IPS-15b (cell line): ENCODE data around the gene PEAK1.
"Not testable (repeated sequence)": the region's sequence is repeated elsewhere in the genome, so short reads cannot be mapped to it uniquely, and the experiment has no call there.

Experiments
- H3K27me3 ChIP-seq: one replicate; pipeline ENCODE4 v1.6.1; 2013; ENCODE audit warnings: low read length; ENCODE audit not compliant: control insufficient read depth, insufficient read depth
- H3K36me3 ChIP-seq: one replicate; pipeline ENCODE4 v1.6.1; 2013; ENCODE audit warnings: low read length; ENCODE audit not compliant: control insufficient read depth, insufficient read depth
- H3K4me1 ChIP-seq: one replicate; pipeline ENCODE4 v1.6.1; 2013; ENCODE audit warnings: mild to moderate bottlenecking, low read length; ENCODE audit not compliant: control insufficient read depth, insufficient read depth
- H3K4me3 ChIP-seq: one replicate; pipeline ENCODE4 v1.5.1; 2013; ENCODE audit warnings: low read depth, low read length
- H3K9ac ChIP-seq: one replicate; pipeline ENCODE4 v1.6.1; 2013; ENCODE audit warnings: low read depth, mild to moderate bottlenecking, low read length
- H3K9me3 ChIP-seq: one replicate; pipeline ENCODE4 v1.6.1; 2013; ENCODE audit warnings: mild to moderate bottlenecking, low read length; ENCODE audit not compliant: control insufficient read depth, insufficient read depth

Gene PEAK1

DNA sequence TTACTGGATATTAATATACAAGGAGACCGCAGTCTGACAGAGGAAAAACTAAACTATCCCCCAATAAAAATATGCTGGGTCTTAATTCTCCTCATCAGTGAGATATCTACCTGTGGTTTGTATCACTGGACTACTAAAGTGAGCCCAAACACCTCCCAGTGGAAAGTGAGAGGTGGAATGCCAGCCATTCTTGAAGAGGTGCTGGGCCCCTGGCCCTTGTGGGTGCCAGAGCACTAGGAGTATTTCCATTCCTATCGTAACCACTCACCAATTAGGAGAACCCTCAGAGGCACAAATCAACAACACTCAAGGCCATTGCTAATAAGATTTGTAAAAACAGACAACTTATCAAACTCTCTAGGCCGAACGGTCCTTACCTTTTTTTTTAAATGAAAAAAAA, 227.5 kb downstream of the PEAK1 start:
- Histone ChIP-seq H3K4me1 (no peaks in the 10 kb centered on the region), H3K36me3 (no peaks in the 10 kb centered on the region), H3K27me3 (no peaks in the 10 kb centered on the region), H3K4me3 (no peak overlapping the region), H3K9ac (no peak overlapping the region), H3K9me3 (no peaks in the 10 kb centered on the region)

DNA sequence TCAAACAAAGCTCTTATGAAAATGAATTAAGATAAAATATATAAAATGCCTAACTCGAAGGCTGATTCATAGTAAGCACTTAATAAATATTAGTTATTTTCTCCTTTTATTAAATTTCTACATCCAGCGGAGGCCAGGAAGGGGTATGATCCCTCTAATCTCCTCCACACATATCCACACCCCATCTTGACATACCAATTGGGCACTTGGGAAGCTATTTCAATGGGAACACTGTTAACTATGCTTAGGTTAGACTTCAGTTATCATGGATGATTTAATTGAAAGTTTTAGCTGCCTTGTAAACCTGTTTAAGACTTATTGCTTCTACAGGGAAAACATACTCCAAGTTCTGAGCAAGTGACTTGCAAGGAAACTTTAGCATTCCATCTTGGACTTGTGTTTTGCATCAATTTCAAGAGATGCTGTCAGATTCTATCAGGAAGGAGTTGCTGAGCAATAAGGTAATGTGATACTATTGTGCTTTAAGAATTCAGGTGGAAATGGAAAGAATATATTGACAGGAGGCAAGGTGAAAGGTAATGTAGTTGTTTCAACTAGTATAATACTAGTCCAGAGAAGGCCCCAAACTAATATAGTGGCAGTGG, 228.6 kb downstream of the PEAK1 start:
- Histone ChIP-seq H3K36me3 (no peaks in the 10 kb centered on the region), H3K27me3 (no peaks in the 10 kb centered on the region), H3K4me3 (no peak overlapping the region), H3K9ac (no peak overlapping the region), H3K9me3 (no peaks in the 10 kb centered on the region), H3K4me1 (no peaks in the 10 kb centered on the region)

DNA sequence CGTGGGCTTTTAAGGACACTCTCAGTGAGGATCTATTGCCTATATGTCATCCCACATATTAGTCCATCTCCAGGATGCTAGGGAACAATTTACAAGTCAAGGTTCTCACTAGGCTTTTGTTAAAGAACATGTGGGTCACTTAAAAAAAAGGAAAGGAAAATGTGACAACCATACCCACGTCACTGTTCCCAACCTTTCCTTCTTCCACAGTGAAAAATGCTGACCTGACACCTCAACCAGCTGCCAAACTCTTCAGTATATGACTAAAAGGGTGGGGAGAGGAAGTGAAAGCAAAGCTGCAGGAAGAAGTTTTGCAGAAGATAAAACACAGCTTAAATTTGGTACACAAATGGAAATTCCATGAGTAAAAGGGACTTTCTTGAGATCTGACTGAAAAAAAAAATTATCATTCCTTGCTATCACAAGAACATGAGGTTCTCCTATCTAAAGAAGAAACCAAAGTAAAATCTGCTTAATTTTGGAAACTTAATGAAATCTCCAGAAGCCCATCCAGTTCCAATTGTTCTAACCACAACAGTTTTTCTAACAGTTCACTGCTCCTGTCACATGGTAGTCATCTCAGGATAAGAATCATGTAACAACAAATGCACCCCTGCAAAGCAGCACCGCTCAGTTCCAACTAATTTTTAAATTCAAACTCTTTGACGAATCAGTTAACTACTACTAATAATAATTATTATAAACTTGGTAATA, 232.0 kb downstream of the PEAK1 start:
- no peaks in the 10 kb centered on the region for H3K9me3 ChIP-seq
- H3K4me1 ChIP-seq, result no peaks in the 10 kb centered on the region
- H3K9ac ChIP-seq, result no peak overlapping the region
- no peaks in the 10 kb centered on the region for H3K36me3 ChIP-seq
- H3K4me3 ChIP-seq, result no peak overlapping the region
- no peaks in the 10 kb centered on the region for H3K27me3 ChIP-seq

DNA sequence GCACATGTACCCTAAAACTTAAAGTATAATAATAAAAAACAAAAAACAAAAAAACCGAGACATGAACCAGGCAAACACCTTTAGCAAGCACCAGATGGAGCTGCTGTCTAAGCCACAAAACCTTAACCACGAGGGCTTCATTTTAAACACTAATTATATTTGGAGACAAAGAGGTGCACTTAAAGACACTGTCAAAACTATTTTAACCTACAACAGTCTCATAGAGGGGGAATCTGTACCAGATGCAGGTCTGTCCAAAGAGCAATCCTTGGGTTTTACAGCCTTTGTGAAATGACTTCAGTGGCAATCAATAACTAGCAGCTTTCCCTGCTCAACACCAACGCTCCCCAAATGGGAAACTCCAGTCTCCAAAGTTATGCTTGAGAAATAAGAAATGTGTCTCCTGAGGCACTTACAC, 233.3 kb downstream of the PEAK1 start:
- Histone ChIP-seq H3K27me3 (no peaks in the 10 kb centered on the region), H3K4me1 (no peaks in the 10 kb centered on the region), H3K9ac (no peak overlapping the region), H3K4me3 (no peak overlapping the region), H3K36me3 (no peaks in the 10 kb centered on the region), H3K9me3 (no peaks in the 10 kb centered on the region)

DNA sequence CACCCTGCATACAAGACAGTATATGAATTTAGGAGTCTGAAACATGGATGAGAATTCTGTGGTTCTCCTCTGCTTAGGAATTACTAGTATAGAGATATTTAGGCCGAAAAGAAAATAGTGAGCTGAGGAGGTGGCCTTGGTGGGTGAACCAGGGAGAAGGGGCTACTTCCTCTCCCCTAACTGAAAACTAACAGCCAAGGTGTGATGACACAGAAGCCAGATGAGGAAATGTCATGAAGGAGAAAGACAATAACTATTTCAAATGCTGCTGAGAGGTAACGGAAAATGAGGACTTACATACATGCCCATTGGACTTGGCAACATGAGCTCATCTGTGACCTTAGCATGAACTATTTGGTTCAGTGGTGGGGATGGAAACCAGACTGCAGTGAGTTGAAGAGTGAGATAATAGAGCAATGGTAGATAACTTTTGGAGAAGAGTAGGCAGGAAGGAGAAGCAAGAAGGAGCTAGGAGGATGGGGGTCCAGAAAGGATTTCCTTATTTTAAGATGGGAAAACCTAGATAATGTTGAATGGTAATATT, 234.6 kb downstream of the PEAK1 start:
- Histone ChIP-seq H3K27me3 (no peaks in the 10 kb centered on the region), H3K4me1 (no peaks in the 10 kb centered on the region), H3K9ac (no peak overlapping the region), H3K36me3 (no peaks in the 10 kb centered on the region), H3K9me3 (no peaks in the 10 kb centered on the region), H3K4me3 (no peak overlapping the region)

DNA sequence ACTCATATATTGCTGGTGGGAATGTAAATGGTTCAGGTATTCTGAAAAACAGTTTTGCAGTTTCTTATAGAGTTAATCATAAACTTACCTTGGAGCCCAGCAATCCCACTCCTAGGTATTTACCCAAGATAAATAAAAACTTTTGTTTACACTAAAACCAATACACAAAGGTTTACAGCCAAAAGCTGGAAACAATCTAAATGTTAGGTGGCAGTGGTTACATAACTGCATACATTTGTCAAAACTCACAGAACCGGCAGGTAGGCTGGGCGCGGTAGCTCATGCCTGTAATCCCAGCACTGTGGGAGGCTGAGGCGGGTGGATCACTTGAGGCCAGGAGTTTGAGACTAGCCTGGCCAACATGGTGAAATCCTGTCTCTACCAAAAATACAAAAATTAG, 235.6 kb downstream of the PEAK1 start:
- H3K27me3 ChIP-seq, H3K9ac ChIP-seq, H3K9me3 ChIP-seq, H3K36me3 ChIP-seq, H3K4me3 ChIP-seq, H3K4me1 ChIP-seq: not testable (repeated sequence)

DNA sequence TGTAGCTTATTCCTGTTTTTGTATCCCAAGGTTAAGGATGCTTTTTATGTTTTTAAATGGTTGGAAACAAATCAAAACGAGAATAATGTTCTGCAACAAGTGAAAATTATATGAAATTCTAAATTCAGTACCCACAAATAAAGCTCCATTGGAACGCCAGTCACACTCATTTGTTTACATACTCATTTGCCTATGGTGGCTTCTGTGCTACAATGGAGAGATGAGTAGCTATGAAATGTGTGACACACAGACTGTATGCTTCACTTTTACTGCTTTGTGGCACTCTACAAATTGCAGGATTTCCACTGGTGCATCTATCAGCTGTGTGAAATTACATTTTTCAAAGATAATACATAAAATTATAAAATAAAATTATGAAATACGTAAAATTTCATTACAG, 236.8 kb downstream of the PEAK1 start:
- Histone ChIP-seq H3K27me3 (no peaks in the 10 kb centered on the region), H3K9me3 (no peaks in the 10 kb centered on the region), H3K4me1 (no peaks in the 10 kb centered on the region), H3K4me3 (no peak overlapping the region), H3K9ac (no peak overlapping the region), H3K36me3 (no peaks in the 10 kb centered on the region)

DNA sequence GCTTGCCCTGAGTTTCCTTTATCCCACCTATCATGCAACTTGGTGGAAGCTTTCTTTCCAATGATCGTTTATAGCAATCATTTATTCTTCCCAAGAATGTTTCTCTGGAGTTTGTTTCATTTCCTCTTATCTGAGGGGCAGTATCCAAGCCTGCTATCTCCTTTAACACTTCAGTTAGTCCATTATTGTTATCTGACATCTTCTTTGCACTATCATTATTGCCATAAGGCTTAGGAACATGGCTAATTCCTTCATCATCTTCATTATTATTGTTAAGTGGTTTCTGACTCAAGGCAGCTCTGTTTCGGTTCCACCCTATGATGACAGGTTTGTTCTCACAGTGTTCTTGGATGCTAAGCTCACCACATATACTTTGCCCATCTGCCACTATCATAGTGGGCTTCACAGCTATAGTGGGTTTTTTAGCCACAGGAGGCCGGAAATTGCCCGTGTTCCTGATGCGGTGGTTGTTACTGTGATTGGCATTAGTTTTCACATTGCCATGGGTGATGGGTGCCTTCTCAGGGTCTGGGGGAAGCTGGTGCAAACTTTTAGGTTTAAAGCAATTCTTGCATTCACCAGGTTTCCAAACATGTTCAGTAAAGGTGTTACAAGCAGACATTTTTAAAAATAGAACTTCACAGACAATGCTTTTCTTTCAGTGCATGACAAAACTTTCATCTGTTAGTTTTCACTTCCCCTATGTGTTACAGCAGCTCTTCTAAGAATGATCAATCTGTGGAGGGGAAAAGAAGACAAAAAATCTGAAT, 238.4 kb downstream of the PEAK1 start:
- no peaks in the 10 kb centered on the region for H3K4me1 ChIP-seq
- H3K36me3 ChIP-seq, result no peaks in the 10 kb centered on the region
- no peak overlapping the region for H3K9ac ChIP-seq
- no peak overlapping the region for H3K4me3 ChIP-seq
- H3K9me3 ChIP-seq, result no peaks in the 10 kb centered on the region
- no peaks in the 10 kb centered on the region for H3K27me3 ChIP-seq

DNA sequence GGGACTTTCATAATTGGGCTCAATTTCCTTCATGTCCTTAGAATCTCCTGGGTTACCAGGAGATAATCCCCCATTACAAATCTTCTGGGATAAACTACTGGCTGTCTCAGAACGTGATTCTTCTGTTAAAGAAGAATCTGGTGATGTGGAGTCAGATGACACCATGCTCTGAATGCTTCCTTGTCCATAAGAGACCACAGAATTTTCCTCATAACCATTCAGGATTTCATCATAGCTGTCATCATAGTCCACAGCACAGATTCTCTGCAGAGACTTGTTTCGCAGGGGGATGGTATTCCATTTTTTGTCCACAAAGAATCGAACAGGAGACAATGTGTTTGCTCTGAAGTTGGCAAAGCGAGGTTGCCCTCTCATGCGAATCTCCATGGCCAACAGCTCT, 239.1 kb downstream of the PEAK1 start:
- Histone ChIP-seq H3K27me3 (no peaks in the 10 kb centered on the region), H3K4me1 (no peaks in the 10 kb centered on the region), H3K9me3 (no peaks in the 10 kb centered on the region), H3K36me3 (no peaks in the 10 kb centered on the region), H3K9ac (no peak overlapping the region), H3K4me3 (no peak overlapping the region)

DNA sequence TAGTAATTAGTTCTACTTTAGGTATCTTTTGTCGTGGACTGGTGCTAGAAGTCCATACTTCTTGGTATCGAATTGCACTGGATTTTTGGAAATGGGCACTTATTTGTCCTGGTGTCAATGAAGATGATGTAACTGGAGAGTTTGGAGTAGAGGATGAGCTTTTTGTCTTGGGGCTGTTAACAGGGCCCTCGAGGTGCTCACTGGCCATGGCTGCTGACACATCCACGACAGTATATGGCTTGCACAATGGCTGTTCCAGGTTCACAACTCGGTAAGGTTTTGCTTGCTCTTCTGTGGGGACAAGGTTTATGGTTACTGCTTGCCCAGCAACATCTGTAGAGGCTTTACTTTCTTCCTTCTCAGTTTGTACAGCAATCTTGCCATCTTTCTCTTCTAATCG, 239.6 kb downstream of the PEAK1 start:
- Histone ChIP-seq H3K4me3 (no peak overlapping the region), H3K36me3 (no peaks in the 10 kb centered on the region), H3K27me3 (no peaks in the 10 kb centered on the region), H3K9me3 (no peaks in the 10 kb centered on the region), H3K4me1 (no peaks in the 10 kb centered on the region), H3K9ac (no peak overlapping the region)

DNA sequence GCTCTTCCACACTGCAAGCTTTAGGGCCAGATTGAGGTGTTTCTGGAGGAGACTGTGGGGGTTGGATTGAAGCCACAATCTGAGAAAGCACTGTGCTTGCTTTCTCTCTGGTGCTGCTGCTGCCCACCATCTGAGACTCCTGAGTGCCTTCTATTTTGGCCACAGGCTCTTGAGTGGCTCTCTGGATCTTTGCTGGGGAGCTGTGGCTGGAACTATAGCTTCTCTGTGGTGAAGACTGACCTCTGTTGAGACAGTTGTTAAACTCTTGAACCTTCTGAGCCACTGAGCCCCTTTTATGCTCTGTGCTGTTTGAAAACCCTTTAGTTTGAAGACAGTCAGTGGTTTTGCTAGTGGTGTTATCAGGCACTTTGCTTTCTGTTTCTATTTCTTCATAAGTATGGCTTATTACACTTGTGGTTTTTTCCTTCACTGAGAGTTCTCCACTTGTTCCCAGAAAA, 240.3 kb downstream of the PEAK1 start:
- Histone ChIP-seq H3K27me3 (no peaks in the 10 kb centered on the region), H3K9me3 (no peaks in the 10 kb centered on the region), H3K9ac (no peak overlapping the region), H3K4me1 (no peaks in the 10 kb centered on the region), H3K4me3 (no peak overlapping the region), H3K36me3 (no peaks in the 10 kb centered on the region)

DNA sequence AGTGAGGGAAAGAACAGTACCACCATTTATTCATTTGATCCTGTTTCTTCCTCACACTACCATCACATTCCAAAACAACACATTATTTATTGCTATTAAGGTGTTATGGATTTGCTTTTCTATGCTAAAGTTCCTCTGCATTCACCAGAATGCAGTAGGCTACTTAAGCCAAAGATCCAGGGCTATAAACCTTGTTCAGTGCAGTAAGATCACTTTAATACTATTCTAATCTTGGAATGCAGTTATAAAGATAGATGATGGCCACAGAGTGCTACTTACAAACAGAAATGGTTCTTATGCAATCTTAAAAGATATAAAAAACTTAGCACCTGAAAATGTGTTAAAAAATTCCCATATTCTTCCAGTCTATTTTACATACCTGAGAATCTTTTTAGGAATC, 241.5 kb downstream of the PEAK1 start:
- H3K36me3 ChIP-seq, result no peaks in the 10 kb centered on the region
- H3K9ac ChIP-seq, result no peak overlapping the region
- H3K27me3 ChIP-seq, result no peaks in the 10 kb centered on the region
- no peak overlapping the region for H3K4me3 ChIP-seq
- H3K4me1 ChIP-seq, result no peaks in the 10 kb centered on the region
- no peaks in the 10 kb centered on the region for H3K9me3 ChIP-seq
